ENCODE data around the gene DBP.
A peak's percentile ranks its signal among the peaks of the same experiment; 100 is the strongest.
"Not testable (repeated sequence)": the region's sequence is repeated elsewhere in the genome, so short reads cannot be mapped to it uniquely, and the experiment has no call there.

Gene DBP

GRCh38 chr19:48636859-48637448 is at the start of gene DBP:
Gene DBP, minus strand, starts transcription at chr19:48637379. Its CDS starts 385 bp downstream, at chr19:48636994.
- DNase-seq (ENCODE audit: low read depth in 3 of 3), result no peak

- not testable (repeated sequence) for DNase-seq (ENCODE audit: low read depth in 3 of 3)
These were observed 49.5 kb upstream of the DBP start for GRCh38 chr19:48686637-48687036.

GRCh38 chr19:48686088-48686487 is 48.9 kb upstream of the DBP start:
- no peak for DNase-seq (ENCODE audit: low read depth in 3 of 3)

GRCh38 chr19:48685583-48685982 is 48.4 kb upstream of the DBP start:
- no peak for DNase-seq (ENCODE audit: low read depth in 3 of 3)

GRCh38 chr19:48683349-48683748 is 46.2 kb upstream of the DBP start:
- no peak for DNase-seq (ENCODE audit: low read depth in 3 of 3)

- DNase-seq (ENCODE audit: low read depth in 3 of 3), result no peak
These were observed 43.9 kb upstream of the DBP start for GRCh38 chr19:48681127-48681470.

GRCh38 chr19:48680436-48681126 is 43.4 kb upstream of the DBP start:
- no peak for DNase-seq (ENCODE audit: low read depth in 3 of 3)

- not testable (repeated sequence) for DNase-seq (ENCODE audit: low read depth in 3 of 3)
These were observed 42.8 kb upstream of the DBP start for GRCh38 chr19:48680006-48680405.

- no peak for DNase-seq (ENCODE audit: low read depth in 3 of 3)
These were observed 41.0 kb upstream of the DBP start for GRCh38 chr19:48678201-48678600.

- no peak for DNase-seq (ENCODE audit: low read depth in 3 of 3)
These were observed 39.7 kb upstream of the DBP start for GRCh38 chr19:48676887-48677286.

- no peak for DNase-seq (ENCODE audit: low read depth in 3 of 3)
These were observed 39.3 kb upstream of the DBP start for GRCh38 chr19:48676487-48676886.

GRCh38 chr19:48674921-48675824 is 38.0 kb upstream of the DBP start:
- peak; percentile 43 to 54 (median 47) for DNase-seq (ENCODE audit: low read depth in 3 of 3)

- DNase-seq (ENCODE audit: low read depth in 3 of 3), result no peak
These were observed 37.1 kb upstream of the DBP start for GRCh38 chr19:48674216-48674809.

GRCh38 chr19:48673436-48674100 is 36.4 kb upstream of the DBP start:
- DNase-seq (ENCODE audit: low read depth in 3 of 3), result no peak

- no peak for DNase-seq (ENCODE audit: low read depth in 3 of 3)
These were observed 35.8 kb upstream of the DBP start, which contains the start of gene NTN5 for GRCh38 chr19:48672994-48673393. Gene NTN5, minus strand, starts transcription at chr19:48673017. Its CDS starts 2,031 bp downstream, at chr19:48670986.

- no peak for DNase-seq (ENCODE audit: low read depth in 3 of 3)
These were observed 34.3 kb upstream of the DBP start for GRCh38 chr19:48671446-48671995.

- DNase-seq (ENCODE audit: low read depth in 3 of 3), result no peak
These were observed 33.7 kb upstream of the DBP start for GRCh38 chr19:48670699-48671445.

GRCh38 chr19:48669903-48670668 is 32.9 kb upstream of the DBP start:
- no peak for DNase-seq (ENCODE audit: low read depth in 3 of 3)

GRCh38 chr19:48668761-48669160 is 31.6 kb upstream of the DBP start:
- DNase-seq (ENCODE audit: low read depth in 3 of 3), result no peak

GRCh38 chr19:48668332-48668731 is 31.2 kb upstream of the DBP start:
- DNase-seq (ENCODE audit: low read depth in 3 of 3), result no peak

All from stimulated activated CD4-positive, alpha-beta T cell treated with anti-CD3 and anti-CD28 coated beads, TNF-alpha, amount 100 ng/mL, for 4 hours (primary cell).